GM12878 (cell line): ENCODE results near the gene AP3B2. TPM values are rescaled to one million over a fixed set of nuclear protein-coding genes. Genes with fewer than 3 reads are reported as not detected.

Source experiments
- ATAC-seq: fragments of 200-7000 bp; cut with Tn5 transposase; 3 replicates; pipeline ENCODE4 v1.9.1; 2020; ENCODE audit warnings: mild to moderate bottlenecking, moderate library complexity
- BruUV-seq: library from RNA; stranded (reverse); fragments of 400-500 nt; replicated peaks from 2 replicates; lab custom pipeline; 2021; lab: Mats Ljungman, UMichigan
- CTCF ChIA-PET: fragments of 300-600 bp; sonication (Branson Sonifier 250); formaldehyde crosslinking; extraction: SDS; loops from one replicate; lab custom pipeline; 2021; ENCODE audit warnings: inconsistent platforms; lab: Yijun Ruan, JAX
- POLR2A ChIA-PET: fragments of 350-600 bp; formaldehyde crosslinking; extraction: SDS; loops from one replicate; lab custom pipeline; 2021; ENCODE audit warnings: inconsistent platforms; lab: Charles Lee
- RAD21 ChIA-PET: fragments of 300-600 bp; sonication (Branson Sonifier 250); formaldehyde crosslinking; loops from one replicate; lab custom pipeline; 2023; ENCODE audit warnings: antibody characterized with exemption; ENCODE audit not compliant: unreplicated experiment; lab: Charles Lee
- SMC1A ChIA-PET: fragments of 300-600 bp; sonication (Branson Sonifier 250); formaldehyde crosslinking; loops from one replicate; lab custom pipeline; 2023; ENCODE audit not compliant: unreplicated experiment, uncharacterized antibody; lab: Charles Lee
- DNase-seq: peaks from one replicate; pipeline ENCODE4 v3.0.0-alpha.2; 2011; ENCODE audit warnings: low read depth, low spot score
- FAIRE-seq: peaks from 3 replicates; lab custom pipeline; 2011; peaks lifted over from hg19 to GRCh38; lab: Jason Lieb, UNC
- H2AFZ ChIP-seq: 2 replicates; pipeline ENCODE4 v1.6.0; 2011; ENCODE audit warnings: low read depth, low read length, control low read depth; ENCODE audit not compliant: control insufficient read depth
- H3K27ac ChIP-seq: 2 replicates; pipeline ENCODE4 v1.5.1; 2011; ENCODE audit warnings: control low read depth; ENCODE audit not compliant: control insufficient read depth, insufficient read depth
- H3K27me3 ChIP-seq, 2 experiments: replicated peaks in 1 of 2; 2 replicates each; pipeline versions ENCODE4 v1.6.0 to v1.6.1; 2011; ENCODE audit warnings: low read length in 1 of 2; ENCODE audit not compliant: control insufficient read depth in 2 of 2, insufficient read depth in 2 of 2
- H3K36me3 ChIP-seq, 2 experiments: 2 replicates each; pipeline ENCODE4 v1.5.1; 2011; ENCODE audit warnings: low read length in 1 of 2; ENCODE audit not compliant: control insufficient read depth in 2 of 2, insufficient read depth in 2 of 2
- H3K4me1 ChIP-seq: 2 replicates; pipeline ENCODE4 v1.6.1; 2011; ENCODE audit warnings: mild to moderate bottlenecking, low read length, moderate library complexity, mixed read lengths; ENCODE audit not compliant: control insufficient read depth, insufficient read depth
- H3K4me2 ChIP-seq: 2 replicates; pipeline ENCODE4 v1.6.0; 2011; ENCODE audit warnings: control low read depth; ENCODE audit not compliant: control insufficient read depth, insufficient read depth
- H3K4me3 ChIP-seq: fragments of 200-600 bp; sonication (generic); 2 replicates; pipeline ENCODE4 v1.5.1; 2016
- H3K79me2 ChIP-seq: 2 replicates; pipeline ENCODE4 v1.6.0; 2011; ENCODE audit warnings: low read length; ENCODE audit not compliant: control insufficient read depth, insufficient read depth
- H3K9ac ChIP-seq: 2 replicates; pipeline ENCODE4 v1.8.0; 2011; ENCODE audit warnings: low read length, control low read depth, mixed read lengths; ENCODE audit not compliant: control insufficient read depth, insufficient read depth
- H3K9me3 ChIP-seq: replicated peaks from 3 replicates; pipeline ENCODE4 v1.5.1; 2011; ENCODE audit warnings: mild to moderate bottlenecking, low read length; ENCODE audit not compliant: control insufficient read depth, insufficient read depth
- H4K20me1 ChIP-seq: 2 replicates; pipeline ENCODE4 v1.6.0; 2011; ENCODE audit not compliant: control insufficient read depth, insufficient read depth
- EED ChIP-seq: sonication (generic); IDR thresholded peaks from 2 replicates; pipeline ENCODE4 v1.6.1; 2016; ENCODE audit warnings: antibody characterized with exemption, low read depth
- EZH2 ChIP-seq: IDR thresholded peaks from 2 replicates; pipeline ENCODE4 v1.6.1; 2012; ENCODE audit warnings: low read depth, mild to moderate bottlenecking, control low read depth, inconsistent platforms, low read length, borderline replicate concordance; ENCODE audit not compliant: control insufficient read depth
- FOXM1 ChIP-seq: IDR thresholded peaks from 2 replicates; pipeline ENCODE4 v1.6.1; 2012; ENCODE audit warnings: low read depth, mild to moderate bottlenecking, inconsistent platforms, low read length, moderate library complexity
- GABPA ChIP-seq: IDR thresholded peaks from 2 replicates; pipeline ENCODE4 v1.6.1; 2014; ENCODE audit warnings: antibody characterized with exemption, low read depth, mild to moderate bottlenecking, inconsistent platforms
- RAD21 ChIP-seq: IDR thresholded peaks from 2 replicates; pipeline ENCODE4 v1.6.1; 2011; ENCODE audit warnings: mild to moderate bottlenecking, low read depth, low read length, moderate library complexity; ENCODE audit not compliant: insufficient read depth
- SIN3A ChIP-seq: IDR thresholded peaks from 2 replicates; pipeline ENCODE4 v1.6.1; 2012; ENCODE audit warnings: low read depth, low read length, improper control_type of control experiment
- SUZ12 ChIP-seq: fragments of 200-600 bp; sonication (generic); IDR thresholded peaks from one replicate; pipeline ENCODE4 v1.6.1; 2018; ENCODE audit warnings: antibody characterized with exemption, mild to moderate bottlenecking; ENCODE audit not compliant: unreplicated experiment
- WRNIP1 ChIP-seq: IDR thresholded peaks from 2 replicates; pipeline ENCODE4 v1.6.1; 2011; ENCODE audit warnings: low read depth, low read length, improper control_type of control experiment, borderline replicate concordance
- ZNF207 ChIP-seq: fragments of 450-650 bp; IDR thresholded peaks from 2 replicates; pipeline ENCODE4 v1.6.1; 2014; ENCODE audit warnings: antibody characterized with exemption, mild to moderate bottlenecking, borderline replicate concordance
- ZNF24 ChIP-seq: fragments of 450-650 bp; IDR thresholded peaks from 2 replicates; pipeline ENCODE4 v1.6.1; 2017; ENCODE audit warnings: antibody characterized with exemption, mild to moderate bottlenecking
- WGBS: methylation state at CpG from one replicate; pipeline ENCODE4 v1.1.6; 2016; ENCODE audit warnings: low lambda C conversion rate; ENCODE audit not compliant: insufficient replicate concordance, insufficient coverage; ENCODE audit errors: missing lambda C conversion rate; 5-methylcytosine and 5-hydroxymethylcytosine counted together
- in situ Hi-C: fragments of 300-500 bp; cut with MboI; formaldehyde crosslinking; loops from 9 replicates; pipeline ENCODE4 v1.14.3; 2018; ENCODE audit warnings: mixed read lengths
- intact Hi-C: fragments of 100-400 bp; cut with micrococcal nuclease; formaldehyde crosslinking; loops from one replicate; pipeline ENCODE4 v1.14.2; 2022; ENCODE audit not compliant: unreplicated experiment
- polyA plus RNA-seq, 11 experiments: library from polyadenylated mRNA; depleted of rRNA in 4 of 11; unstranded in 6 of 11; stranded (reverse) in 5 of 11; fragments of >200 nt; fragmentation: Nextera tagmentation in 4 of 11; fragmentation: Illumina TruSeq in 1 of 11; extraction: Ambion mirVana in 4 of 11; extraction: Trizol in 1 of 11; gene quantifications; 1 replicate in 1 of 11; 2 replicates in 10 of 11; pipeline versions ENCODE4 v1.2.1 to v1.2.3, GENCODE V29; 2011 to 2016; ENCODE audit warnings: inconsistent platforms in 2 of 11, missing spikeins in 2 of 11, low read depth in 1 of 11
- total RNA-seq, 4 experiments: library from RNA; depleted of rRNA in 3 of 4; stranded (reverse); fragments of >200 nt in 3 of 4; fragmentation: Illumina TruSeq in 1 of 4; extraction: Trizol in 1 of 4; gene quantifications; 2 replicates each; pipeline versions ENCODE4 v1.2.1 to v1.2.3, GENCODE V29; 2013 to 2021
- TF ChIP-seq, protein P1 (sequence below): IDR thresholded peaks from 2 replicates; pipeline ENCODE4 v1.6.1; 2012; ENCODE audit warnings: improper control_type of control experiment, low read depth, low read length; ENCODE audit not compliant: insufficient replicate concordance

AP3B2 gene
- total and polyA plus RNA-seq, 10 of the 15 experiments (the other 5 are each of a cell fraction or from before 2014, with no cell fraction given) = not detected

DNA sequence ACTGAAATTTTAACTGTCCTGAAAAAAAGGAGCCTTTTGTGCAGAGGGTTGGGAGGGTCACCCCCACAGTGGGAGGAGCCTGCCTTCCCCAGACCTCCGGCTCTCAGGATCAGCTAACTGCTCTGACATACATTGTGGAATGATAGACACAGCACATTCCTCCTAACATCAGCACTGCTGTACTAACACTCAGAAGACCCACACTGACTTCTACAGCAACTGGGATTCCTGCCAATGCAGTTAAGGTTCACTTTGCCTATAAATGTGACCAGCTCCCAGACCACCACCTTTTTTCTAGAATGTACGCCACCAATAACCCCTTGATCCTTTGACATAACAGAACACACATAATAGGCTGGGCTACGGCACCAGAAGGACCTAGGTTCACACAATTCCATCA is 65.7 kb downstream of the AP3B2 start:
- no peak overlapping the region for H3K27ac ChIP-seq
- no peaks in the 10 kb centered on the region for H3K79me2 ChIP-seq
- no peaks in the 10 kb centered on the region for H3K36me3 ChIP-seq
- DNase-seq = no peak
- BruUV-seq = no TSS peak
- no peak for ATAC-seq
- RAD21 ChIA-PET = interaction anchor here (0.6 kb wide), 1 partner anchor 27 kb away, joined by 3 read pairs; no protein-coding TSS in a partner anchor
- in situ Hi-C loops = no loop called here
- intact Hi-C loops = no loop called here
- CTCF ChIA-PET = interaction anchor here (1.4 kb wide), 1 partner anchor 167 kb away, joined by 3 read pairs; no protein-coding TSS in a partner anchor
- POLR2A ChIA-PET = interaction anchor here (0.5 kb wide), 1 partner anchor 51 kb away, joined by 3 read pairs; no protein-coding TSS in a partner anchor
- no peaks in the 10 kb centered on the region; the same call in 2 of the 3 replicates for H3K9me3 ChIP-seq
- H3K4me2 ChIP-seq = no peak overlapping the region
- H3K4me3 ChIP-seq = no peak overlapping the region
- SMC1A ChIA-PET = interaction anchor here (0.6 to 3.0 kb wide), 2 partner anchors 31 to 82 kb away, joined by 3 to 8 read pairs; no protein-coding TSS in a partner anchor
- no peaks in the 10 kb centered on the region for H4K20me1 ChIP-seq
- H3K27me3 ChIP-seq = peaks cover 0 to 19% of the 10 kb centered on the region in 2 experiments; a peak in 3 of 4 replicates
- H3K4me1 ChIP-seq = no peaks in the 10 kb centered on the region
- TF ChIP-seq EED = no peak
- no peak for TF ChIP-seq WRNIP1
- TF ChIP-seq FOXM1 = no peak
- H3K9ac ChIP-seq = no peak overlapping the region
- no peak overlapping the region for H2AFZ ChIP-seq
- WGBS = 19% methylated on average over 3 of the region's 3 CpGs
- FAIRE-seq = no peak

DNA sequence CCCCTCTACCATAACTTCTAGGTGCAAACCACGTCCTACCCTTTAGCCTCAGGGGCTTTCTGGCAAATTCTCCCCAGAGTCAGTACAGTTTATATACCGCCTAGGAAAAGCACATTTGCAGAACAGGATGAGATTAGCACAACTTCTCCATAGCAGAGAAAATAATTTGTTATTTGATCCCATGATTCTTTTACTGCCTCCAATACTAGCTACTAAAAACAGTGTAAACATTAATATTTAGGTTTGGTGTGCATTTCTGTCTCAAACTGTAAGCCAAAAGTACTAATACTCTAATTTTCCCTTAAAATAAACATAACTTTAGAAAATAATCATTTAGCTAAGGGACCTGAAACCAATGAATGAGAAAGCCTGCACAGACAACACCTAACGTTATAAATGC is 67.0 kb downstream of the AP3B2 start:
- in situ Hi-C loops = no loop called here
- no peaks in the 10 kb centered on the region for H3K36me3 ChIP-seq
- H3K4me1 ChIP-seq = no peaks in the 10 kb centered on the region
- H3K27ac ChIP-seq = no peak overlapping the region
- no peak overlapping the region for H3K9ac ChIP-seq
- CTCF ChIA-PET = no interaction called here
- H3K27me3 ChIP-seq = peaks cover 0 to 19% of the 10 kb centered on the region in 2 experiments; a peak in 3 of 4 replicates
- RAD21 ChIA-PET = no interaction called here
- BruUV-seq = no TSS peak
- 0% methylated on average over 3 of the region's 3 CpGs for WGBS
- H3K79me2 ChIP-seq = no peaks in the 10 kb centered on the region
- H3K4me2 ChIP-seq = no peak overlapping the region
- H2AFZ ChIP-seq = no peak overlapping the region
- POLR2A ChIA-PET = interaction anchor here (0.7 kb wide), 1 partner anchor 11 kb away, joined by 6 read pairs; no protein-coding TSS in a partner anchor
- FAIRE-seq (no peak), DNase-seq (no peak), ATAC-seq (no peak)
- SMC1A ChIA-PET = interaction anchor here (0.8 to 3.0 kb wide), 4 partner anchors 18 to 47 kb away, joined by 3 to 8 read pairs (median 4); no protein-coding TSS in a partner anchor
- H4K20me1 ChIP-seq = no peaks in the 10 kb centered on the region
- no peaks in the 10 kb centered on the region; the same call in 2 of the 3 replicates for H3K9me3 ChIP-seq
- intact Hi-C loops = no loop called here
- H3K4me3 ChIP-seq = no peak overlapping the region
- TF ChIP-seq SIN3A (no peak), GABPA (no peak), RAD21 (no peak), EZH2 (no peak), ZNF24 (no peak), SUZ12 (no peak), ZNF207 (no peak)
- TF ChIP-seq, protein P1, sequence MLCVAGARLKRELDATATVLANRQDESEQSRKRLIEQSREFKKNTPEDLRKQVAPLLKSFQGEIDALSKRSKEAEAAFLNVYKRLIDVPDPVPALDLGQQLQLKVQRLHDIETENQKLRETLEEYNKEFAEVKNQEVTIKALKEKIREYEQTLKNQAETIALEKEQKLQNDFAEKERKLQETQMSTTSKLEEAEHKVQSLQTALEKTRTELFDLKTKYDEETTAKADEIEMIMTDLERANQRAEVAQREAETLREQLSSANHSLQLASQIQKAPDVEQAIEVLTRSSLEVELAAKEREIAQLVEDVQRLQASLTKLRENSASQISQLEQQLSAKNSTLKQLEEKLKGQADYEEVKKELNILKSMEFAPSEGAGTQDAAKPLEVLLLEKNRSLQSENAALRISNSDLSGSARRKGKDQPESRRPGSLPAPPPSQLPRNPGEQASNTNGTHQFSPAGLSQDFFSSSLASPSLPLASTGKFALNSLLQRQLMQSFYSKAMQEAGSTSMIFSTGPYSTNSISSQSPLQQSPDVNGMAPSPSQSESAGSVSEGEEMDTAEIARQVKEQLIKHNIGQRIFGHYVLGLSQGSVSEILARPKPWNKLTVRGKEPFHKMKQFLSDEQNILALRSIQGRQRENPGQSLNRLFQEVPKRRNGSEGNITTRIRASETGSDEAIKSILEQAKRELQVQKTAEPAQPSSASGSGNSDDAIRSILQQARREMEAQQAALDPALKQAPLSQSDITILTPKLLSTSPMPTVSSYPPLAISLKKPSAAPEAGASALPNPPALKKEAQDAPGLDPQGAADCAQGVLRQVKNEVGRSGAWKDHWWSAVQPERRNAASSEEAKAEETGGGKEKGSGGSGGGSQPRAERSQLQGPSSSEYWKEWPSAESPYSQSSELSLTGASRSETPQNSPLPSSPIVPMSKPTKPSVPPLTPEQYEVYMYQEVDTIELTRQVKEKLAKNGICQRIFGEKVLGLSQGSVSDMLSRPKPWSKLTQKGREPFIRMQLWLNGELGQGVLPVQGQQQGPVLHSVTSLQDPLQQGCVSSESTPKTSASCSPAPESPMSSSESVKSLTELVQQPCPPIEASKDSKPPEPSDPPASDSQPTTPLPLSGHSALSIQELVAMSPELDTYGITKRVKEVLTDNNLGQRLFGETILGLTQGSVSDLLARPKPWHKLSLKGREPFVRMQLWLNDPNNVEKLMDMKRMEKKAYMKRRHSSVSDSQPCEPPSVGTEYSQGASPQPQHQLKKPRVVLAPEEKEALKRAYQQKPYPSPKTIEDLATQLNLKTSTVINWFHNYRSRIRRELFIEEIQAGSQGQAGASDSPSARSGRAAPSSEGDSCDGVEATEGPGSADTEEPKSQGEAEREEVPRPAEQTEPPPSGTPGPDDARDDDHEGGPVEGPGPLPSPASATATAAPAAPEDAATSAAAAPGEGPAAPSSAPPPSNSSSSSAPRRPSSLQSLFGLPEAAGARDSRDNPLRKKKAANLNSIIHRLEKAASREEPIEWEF = no peak
